Suprapubic skin (tissue), 3 donors: ENCODE measurements around the gene PLA2G3.

Experiments used
- POLR2AphosphoS5 ChIP-seq, 3 donors: sonication (generic); formaldehyde crosslinking; IDR thresholded peaks; one replicate each; pipeline ENCODE4 v1.6.1; 2017; ENCODE audit warnings: antibody characterized with exemption in 3 of 3
- TF ChIP-seq, protein P1 (sequence below), 2 donors: fragments of 200-600 bp in 1 of 2; fragments of 450-650 bp in 1 of 2; sonication (generic) in 1 of 2; IDR thresholded peaks; one replicate each; pipeline ENCODE4 v1.5.1; 2016 to 2019; ENCODE audit warnings: antibody characterized with exemption in 2 of 2, mild to moderate bottlenecking in 1 of 2, moderate library complexity in 1 of 2

- TF ChIP-seq, protein P1, sequence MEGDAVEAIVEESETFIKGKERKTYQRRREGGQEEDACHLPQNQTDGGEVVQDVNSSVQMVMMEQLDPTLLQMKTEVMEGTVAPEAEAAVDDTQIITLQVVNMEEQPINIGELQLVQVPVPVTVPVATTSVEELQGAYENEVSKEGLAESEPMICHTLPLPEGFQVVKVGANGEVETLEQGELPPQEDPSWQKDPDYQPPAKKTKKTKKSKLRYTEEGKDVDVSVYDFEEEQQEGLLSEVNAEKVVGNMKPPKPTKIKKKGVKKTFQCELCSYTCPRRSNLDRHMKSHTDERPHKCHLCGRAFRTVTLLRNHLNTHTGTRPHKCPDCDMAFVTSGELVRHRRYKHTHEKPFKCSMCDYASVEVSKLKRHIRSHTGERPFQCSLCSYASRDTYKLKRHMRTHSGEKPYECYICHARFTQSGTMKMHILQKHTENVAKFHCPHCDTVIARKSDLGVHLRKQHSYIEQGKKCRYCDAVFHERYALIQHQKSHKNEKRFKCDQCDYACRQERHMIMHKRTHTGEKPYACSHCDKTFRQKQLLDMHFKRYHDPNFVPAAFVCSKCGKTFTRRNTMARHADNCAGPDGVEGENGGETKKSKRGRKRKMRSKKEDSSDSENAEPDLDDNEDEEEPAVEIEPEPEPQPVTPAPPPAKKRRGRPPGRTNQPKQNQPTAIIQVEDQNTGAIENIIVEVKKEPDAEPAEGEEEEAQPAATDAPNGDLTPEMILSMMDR (IDR thresholded peaks at IDR 0.05), result no peak
- no peak for TF ChIP-seq POLR2AphosphoS5 (IDR thresholded peaks at IDR 0.05)
Observed at GRCh38 chr22:31155422-31155821, 15.1 kb upstream of the PLA2G3 start.
